ENCODE results near the gene CATSPER1.

GRCh38 chr11:66003291-66003690, 23.0 kb downstream of the CATSPER1 start:
- no peak for TF ChIP-seq CTCF (IDR thresholded peaks at IDR 0.05 in 8 of 11, conservative IDR thresholded peaks at IDR 0.05 in 3 of 11)
- TF ChIP-seq POLR2AphosphoS5 (IDR thresholded peaks at IDR 0.05): no peak
